BJ (cell line): ENCODE results near the gene RPS24. TPM values are rescaled to one million over a fixed set of nuclear protein-coding genes. Genes with fewer than 3 reads are reported as not detected.

ENCODE experiments used
- CTCF ChIA-PET: fragments of 350-600 bp; formaldehyde crosslinking; extraction: SDS; loops from one replicate; lab custom pipeline; 2021; ENCODE audit warnings: antibody characterized with exemption, inconsistent platforms; lab: Yijun Ruan, JAX
- POLR2A ChIA-PET: fragments of 300-600 bp; sonication (Branson Sonifier 250); formaldehyde crosslinking; extraction: SDS; loops from one replicate; lab custom pipeline; 2021; ENCODE audit warnings: antibody characterized with exemption; lab: Charles Lee
- DNase-seq: peaks from one replicate; pipeline ENCODE4 v3.0.0-alpha.2; 2011; ENCODE audit warnings: low read depth
- H3K27me3 ChIP-seq: 2 replicates; pipeline ENCODE4 v1.6.0; 2011; ENCODE audit warnings: low read length; ENCODE audit not compliant: control insufficient read depth, insufficient read depth
- H3K36me3 ChIP-seq: 2 replicates; pipeline ENCODE4 v1.5.1; 2011; ENCODE audit warnings: low read length; ENCODE audit not compliant: control insufficient read depth, insufficient read depth
- H3K4me3 ChIP-seq: 2 replicates; pipeline ENCODE4 v1.5.1; 2011; ENCODE audit warnings: low read depth, mild to moderate bottlenecking, control low read depth, low read length
- CTCF ChIP-seq: IDR thresholded peaks from 2 replicates; pipeline ENCODE4 v1.5.1; 2011; ENCODE audit warnings: low read depth, mild to moderate bottlenecking, control low read depth, inconsistent platforms, low read length, moderate library complexity; ENCODE audit not compliant: insufficient read depth
- polyA plus RNA-seq: library from polyadenylated mRNA; depleted of rRNA; stranded (reverse); fragments of >200 nt; gene quantifications from 2 replicates; pipeline ENCODE4 v1.2.3, GENCODE V29; 2011

RPS24 gene
- polyA plus RNA-seq, 1 experiment, result 967 TPM

- no peak for DNase-seq
- CTCF ChIA-PET, result interaction anchor here (1.8 to 4.0 kb wide), 2 partner anchors 8 to 1151 kb away, joined by 5 to 32 read pairs; no protein-coding TSS in a partner anchor
- Histone ChIP-seq H3K36me3 (peaks cover 17% of the 10 kb centered on the region), H3K4me3 (no peak overlapping the region), H3K27me3 (no peaks in the 10 kb centered on the region)
- no peak for TF ChIP-seq CTCF
- POLR2A ChIA-PET, result no interaction called here
Measured at GRCh38 chr10:78045237-78045636, 11.6 kb downstream of the RPS24 start.

- Histone ChIP-seq H3K36me3 (peaks cover 14% of the 10 kb centered on the region), H3K4me3 (no peak overlapping the region), H3K27me3 (no peaks in the 10 kb centered on the region)
- TF ChIP-seq CTCF, result no peak
- ChIA-PET CTCF (interaction anchor here (1.2 to 4.0 kb wide), 7 partner anchors 7 to 1150 kb away, joined by 3 to 32 read pairs (median 5); no protein-coding TSS in a partner anchor), POLR2A (no interaction called here)
- DNase-seq, result no peak
Measured at GRCh38 chr10:78045856-78046255, 12.2 kb downstream of the RPS24 start.

GRCh38 chr10:78046711-78047269 lies 13.1 kb downstream of the RPS24 start:
- no peak for DNase-seq
- no peak for TF ChIP-seq CTCF
- POLR2A ChIA-PET, result interaction anchor here (0.6 kb wide), 1 partner anchor 671 kb away, joined by 4 read pairs; no protein-coding TSS in a partner anchor
- H3K27me3 ChIP-seq, result no peaks in the 10 kb centered on the region
- CTCF ChIA-PET, result interaction anchor here (0.6 to 4.0 kb wide), 33 partner anchors 10 to 1149 kb away, joined by 3 to 32 read pairs (median 4); partner anchors contain the start of gene RPS24
- H3K36me3 ChIP-seq, result peaks cover 5% of the 10 kb centered on the region
- no peak overlapping the region for H3K4me3 ChIP-seq

- CTCF ChIA-PET, result interaction anchor here (0.6 to 4.0 kb wide), 38 partner anchors 9 to 1148 kb away, joined by 3 to 32 read pairs (median 4); partner anchors contain the start of gene RPS24
- POLR2A ChIA-PET, result no interaction called here
- peak; percentile 91 for TF ChIP-seq CTCF
- no peak overlapping the region for H3K4me3 ChIP-seq
- peaks cover 3% of the 10 kb centered on the region; the same call in 1 of the 2 replicates for H3K36me3 ChIP-seq
- no peaks in the 10 kb centered on the region for H3K27me3 ChIP-seq
- DNase-seq, result no peak
Measured at GRCh38 chr10:78047314-78047891, 13.7 kb downstream of the RPS24 start.

- H3K27me3 ChIP-seq, result no peaks in the 10 kb centered on the region
- ChIA-PET POLR2A (no interaction called here), CTCF (interaction anchor here (0.6 to 1.7 kb wide), 4 partner anchors 9 to 1145 kb away, joined by 3 to 5 read pairs (median 3); no protein-coding TSS in a partner anchor)
Measured at GRCh38 chr10:78049851-78050250, 16.2 kb downstream of the RPS24 start.

More at GRCh38 chr10:78049851-78050250, 16.2 kb downstream of the RPS24 start:
- Histone ChIP-seq H3K36me3 (0 out of 2 replicates have a peak, but pooled peaks cover 1% of the 10 kb centered on the region), H3K4me3 (no peak overlapping the region)
- no peak for TF ChIP-seq CTCF
- DNase-seq, result no peak
